Articular chondrocyte of knee joint (primary cell): ENCODE data around the gene GLT6D1. TPM values are rescaled to one million over a fixed set of nuclear protein-coding genes. Genes with fewer than 3 reads are reported as not detected.

Source experiments
- total RNA-seq: library from RNA; depleted of rRNA; stranded (reverse); fragments of >200 nt; gene quantifications from 2 replicates; pipeline ENCODE4 v1.2.3, GENCODE V29; 2012

Gene GLT6D1
- not detected in 2 replicates for total RNA-seq

GRCh38 chr9:135639196-135639595 lies at the start of gene GLT6D1:
Gene GLT6D1 (minus strand): TSS chr9:135639540. CDS start chr9:135639187, 353 bp downstream.

GRCh38 chr9:135662758-135663450 lies 23.6 kb upstream of the GLT6D1 start, which contains the start of gene LCN9:
Gene LCN9 (plus strand): TSS chr9:135663309. CDS start chr9:135663322, 13 bp downstream.

Other genes with a start within 250 kb of the GLT6D1 start
- 6.3 and 6.5 TPM in 2 replicates for gene PPP1R26, start 159.8 kb downstream of the GLT6D1 start, total RNA-seq
- 17.6 and 17.7 TPM in 2 replicates for gene MRPS2, start 138.9 kb downstream of the GLT6D1 start, total RNA-seq
- not detected in 2 replicates for gene LCN1, start 118.1 kb downstream of the GLT6D1 start, total RNA-seq
- not detected in 2 replicates for gene OBP2A, start 93.4 kb downstream of the GLT6D1 start, total RNA-seq
- not detected in 2 replicates for gene PAEP, start 77.8 kb downstream of the GLT6D1 start, total RNA-seq
- gene LCN9, start 23.8 kb upstream of the GLT6D1 start, total RNA-seq = not detected in 2 replicates
- not detected in 2 replicates for gene SOHLH1, start 59.9 kb upstream of the GLT6D1 start, total RNA-seq
- not detected in 2 replicates for gene KCNT1, start 62.6 kb upstream of the GLT6D1 start, total RNA-seq